ENCODE measurements around the gene PSMB7. TPM values are rescaled to one million over a fixed set of nuclear protein-coding genes. Genes with fewer than 3 reads are reported as not detected.

The PSMB7 gene
- total RNA-seq, result 100 to 1,000 TPM; 191 to 199 TPM

DNA sequence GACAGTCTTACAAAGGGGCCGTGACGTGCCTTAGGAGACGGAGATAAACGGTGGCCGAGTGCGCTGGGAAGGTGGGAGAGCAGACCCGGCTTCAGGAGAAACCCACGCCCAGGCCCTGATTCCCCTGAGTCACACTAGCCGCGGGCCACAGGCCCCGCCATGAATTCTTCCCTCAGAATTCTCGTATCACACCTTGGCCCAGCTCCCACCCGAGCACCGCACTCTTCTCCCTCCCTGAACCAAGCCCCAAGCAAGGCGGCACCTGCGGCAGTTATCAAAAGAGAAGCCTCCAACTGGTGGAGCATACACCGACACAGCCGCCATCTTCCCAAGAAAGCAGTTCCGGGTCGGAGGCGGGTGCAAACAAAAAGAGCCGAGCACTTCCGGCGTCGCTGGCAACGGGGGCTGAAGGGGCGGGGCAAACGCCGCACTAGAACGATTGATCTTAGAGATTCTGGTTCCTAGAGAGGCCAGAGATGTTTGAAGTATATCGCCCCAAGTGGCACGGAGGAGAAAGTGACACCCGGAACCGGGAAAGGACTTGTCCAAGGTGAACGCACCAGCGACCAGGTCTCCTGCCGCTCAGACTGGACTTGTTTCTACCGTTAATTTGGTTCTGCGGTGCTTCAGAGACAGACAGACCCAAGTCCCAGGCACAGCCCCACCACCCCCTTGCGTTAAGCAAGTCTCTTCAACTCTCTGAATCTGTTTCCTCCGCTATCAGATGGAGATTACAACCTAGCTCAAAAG, at the start of gene PSMB7:
Gene PSMB7 (minus strand): TSS at position 341 of the 750 bp plus-strand sequence. CDS start 17 bp downstream, at position 324.
- DNase-seq, result peak; percentile 94
- Mint-ChIP-seq H3K9me3 (no peaks in the 10 kb centered on the region), H3K27me3 (no peaks in the 10 kb centered on the region), H3K36me3 (peaks cover 42% of the 10 kb centered on the region), H3K27ac (peak within 1 kb of the TSS; percentile 98), H3K4me3 (peak within 1 kb of the TSS; percentile 98), H3K4me1 (peaks cover 34% of the 10 kb centered on the region)

DNA sequence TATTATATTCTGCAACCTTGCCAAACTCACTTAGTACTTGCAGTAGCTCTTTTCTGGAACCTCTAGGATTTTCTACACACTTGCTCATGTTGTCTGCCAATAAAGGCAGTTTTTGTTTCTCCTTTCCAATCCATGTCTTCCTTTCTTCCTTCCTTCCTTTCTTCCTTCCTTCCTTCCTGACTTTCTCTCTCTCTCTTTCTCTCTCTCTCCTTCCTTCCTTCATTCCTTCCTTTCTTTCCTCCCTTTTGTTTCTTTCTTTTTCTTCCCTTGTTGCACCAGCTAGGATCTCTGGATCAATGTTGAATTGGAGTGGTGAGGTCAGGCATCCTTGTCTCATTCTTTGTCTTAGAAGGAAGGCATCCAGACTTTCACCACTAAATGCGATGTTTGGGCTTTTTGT, 47.5 kb upstream of the PSMB7 start:
- Mint-ChIP-seq H3K27ac (no peak overlapping the region), H3K27me3 (no peaks in the 10 kb centered on the region), H3K4me3 (no peak overlapping the region), H3K4me1 (no peaks in the 10 kb centered on the region), H3K9me3 (peaks cover 2% of the 10 kb centered on the region), H3K36me3 (no peaks in the 10 kb centered on the region)
- no peak for DNase-seq

DNA sequence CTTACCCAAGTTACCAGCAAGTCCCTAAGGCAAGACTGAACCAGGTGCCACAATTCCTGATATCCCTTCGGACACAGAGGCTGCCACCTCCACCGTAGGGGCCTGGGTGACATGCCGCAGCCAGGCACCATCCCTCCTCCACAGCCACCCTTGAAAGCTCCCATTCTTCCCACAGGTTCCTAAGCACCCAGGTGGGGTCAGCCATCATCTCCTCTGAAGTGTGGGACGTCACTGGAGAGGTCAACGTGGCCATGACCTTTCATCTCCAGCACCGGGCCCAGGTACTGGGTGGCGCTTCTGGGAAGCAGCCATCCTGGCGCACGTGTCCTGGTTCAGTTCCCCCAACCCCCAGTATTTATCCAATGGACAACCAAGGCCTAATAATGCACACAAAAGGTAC, 43.2 kb upstream of the PSMB7 start:
- no peaks in the 10 kb centered on the region for H3K36me3 Mint-ChIP-seq
- H3K4me3 Mint-ChIP-seq, result no peak overlapping the region
- no peak for DNase-seq
- H3K4me1 Mint-ChIP-seq, result no peaks in the 10 kb centered on the region
- H3K9me3 Mint-ChIP-seq, result peaks cover 2% of the 10 kb centered on the region
- H3K27ac Mint-ChIP-seq, result no peak overlapping the region
- peaks cover 4% of the 10 kb centered on the region for H3K27me3 Mint-ChIP-seq

DNA sequence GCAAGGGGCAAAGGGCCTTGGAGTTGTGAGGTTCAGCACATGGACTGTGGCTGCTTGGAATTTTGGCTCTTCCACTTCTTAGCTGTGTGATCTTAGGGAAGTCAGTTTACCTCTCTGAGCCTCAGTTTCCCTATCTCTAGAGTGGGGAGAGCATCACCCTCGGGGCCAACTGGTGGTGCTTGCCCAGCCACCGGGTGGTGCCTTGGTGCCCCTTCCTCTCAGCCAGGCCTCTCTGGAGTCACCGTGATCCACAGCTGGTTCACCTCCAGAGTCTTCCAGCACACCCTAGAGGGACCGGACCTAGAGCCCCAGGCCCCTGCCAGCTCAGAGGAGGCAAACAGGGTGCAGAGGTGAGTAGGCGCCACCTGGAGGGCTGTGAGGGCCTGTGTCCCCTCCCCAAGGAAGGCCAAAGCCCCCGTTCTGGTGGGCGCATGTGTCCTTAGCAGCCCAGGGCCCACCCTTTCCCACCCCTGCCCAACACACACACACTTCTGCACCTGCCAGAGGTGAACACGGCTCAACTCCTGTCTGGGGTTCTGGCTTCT, 42.7 kb upstream of the PSMB7 start:
- Mint-ChIP-seq H3K4me1 (no peaks in the 10 kb centered on the region), H3K27me3 (peaks cover 4% of the 10 kb centered on the region), H3K36me3 (no peaks in the 10 kb centered on the region)

DNA sequence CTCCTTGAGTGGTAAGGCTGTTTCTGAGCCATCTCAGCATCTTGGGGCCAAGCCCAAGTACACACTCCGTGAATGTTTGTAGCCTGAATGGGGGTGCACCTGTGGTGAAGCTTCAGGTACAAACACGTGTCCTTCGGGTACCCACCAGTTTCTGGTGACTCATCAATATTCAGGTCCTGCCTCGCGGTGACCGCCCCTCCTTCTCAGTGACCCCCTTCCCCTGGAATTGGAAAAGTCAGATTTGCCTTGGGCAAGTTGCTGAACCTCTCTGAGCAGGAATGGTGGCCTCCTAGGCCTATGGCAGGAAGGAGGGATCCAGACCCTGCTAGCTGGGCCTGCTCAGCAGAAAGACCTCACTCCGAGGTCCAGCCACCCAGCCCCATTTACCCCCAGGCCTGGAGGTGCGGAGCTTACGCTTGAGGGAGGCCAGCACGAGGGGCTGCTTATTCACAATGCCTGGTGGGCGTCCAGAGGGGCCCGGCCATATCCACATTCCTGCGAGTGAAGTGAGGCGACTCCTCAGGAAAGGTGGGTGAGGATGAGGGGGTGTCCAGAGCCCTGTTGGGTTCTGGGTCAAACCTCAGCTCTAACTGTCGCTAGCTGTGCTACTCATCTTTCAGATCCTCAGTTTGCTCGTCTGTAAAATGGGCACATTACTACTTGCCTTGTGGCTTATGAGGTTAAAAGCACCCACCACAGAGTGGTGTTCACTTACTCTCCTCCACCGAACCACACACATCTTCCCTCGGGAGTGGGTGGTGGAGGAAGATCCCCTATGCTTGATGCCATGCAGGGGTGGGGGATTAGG, 42.0 kb upstream of the PSMB7 start:
- DNase-seq, result no peak
- no peak overlapping the region for H3K27ac Mint-ChIP-seq
- H3K9me3 Mint-ChIP-seq, result peaks cover 2% of the 10 kb centered on the region

More for the DNA sequence above, 42.7 kb upstream of the PSMB7 start:
- no peak for DNase-seq
- Mint-ChIP-seq H3K4me3 (no peak overlapping the region), H3K9me3 (peaks cover 2% of the 10 kb centered on the region), H3K27ac (no peak overlapping the region)

DNA sequence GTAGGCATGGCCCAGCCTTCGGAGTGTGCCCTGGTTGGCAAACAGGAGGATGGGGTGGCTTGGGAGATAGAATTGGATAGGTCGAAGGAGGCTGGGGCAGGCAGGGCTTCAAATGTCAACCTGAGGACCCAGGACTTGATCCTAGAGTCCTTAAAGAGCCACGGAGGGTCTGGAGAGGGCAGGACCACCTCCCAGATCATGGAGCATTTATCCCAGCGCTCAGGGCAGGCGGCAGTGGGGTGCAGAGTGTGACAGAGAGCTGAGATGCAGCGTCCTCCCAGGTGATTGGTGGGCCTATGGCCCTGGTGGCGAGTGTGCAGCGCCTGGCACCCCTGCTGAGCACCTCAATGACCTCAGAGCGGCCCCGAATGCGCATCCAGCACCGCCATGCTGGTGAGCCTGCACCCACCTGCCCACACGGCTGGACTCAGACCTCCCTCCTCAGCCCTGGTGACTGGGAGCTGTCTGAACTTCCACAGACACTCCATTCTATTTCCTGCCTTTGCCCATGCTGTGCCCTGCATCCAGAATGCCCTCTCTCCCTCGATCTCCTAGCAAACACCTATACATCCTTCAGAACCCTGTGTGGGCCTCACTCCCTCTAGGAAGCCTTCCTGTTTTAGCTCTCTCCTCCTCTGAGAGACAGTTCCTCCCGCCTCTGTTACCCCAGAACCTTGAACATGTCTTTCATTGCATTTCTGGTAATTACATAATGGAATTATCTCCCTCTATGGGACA, 41.3 kb upstream of the PSMB7 start:
- H3K4me1 Mint-ChIP-seq, result no peaks in the 10 kb centered on the region
- H3K4me3 Mint-ChIP-seq, result no peak overlapping the region
- no peak overlapping the region for H3K27ac Mint-ChIP-seq
- H3K36me3 Mint-ChIP-seq, result no peaks in the 10 kb centered on the region
- peaks cover 17% of the 10 kb centered on the region for H3K27me3 Mint-ChIP-seq
- no peak for DNase-seq
- peaks cover 2% of the 10 kb centered on the region for H3K9me3 Mint-ChIP-seq

More for the DNA sequence above, 42.0 kb upstream of the PSMB7 start:
- no peak overlapping the region for H3K4me3 Mint-ChIP-seq
- H3K27me3 Mint-ChIP-seq, result peaks cover 10% of the 10 kb centered on the region
- no peaks in the 10 kb centered on the region for H3K4me1 Mint-ChIP-seq
- H3K36me3 Mint-ChIP-seq, result no peaks in the 10 kb centered on the region

DNA sequence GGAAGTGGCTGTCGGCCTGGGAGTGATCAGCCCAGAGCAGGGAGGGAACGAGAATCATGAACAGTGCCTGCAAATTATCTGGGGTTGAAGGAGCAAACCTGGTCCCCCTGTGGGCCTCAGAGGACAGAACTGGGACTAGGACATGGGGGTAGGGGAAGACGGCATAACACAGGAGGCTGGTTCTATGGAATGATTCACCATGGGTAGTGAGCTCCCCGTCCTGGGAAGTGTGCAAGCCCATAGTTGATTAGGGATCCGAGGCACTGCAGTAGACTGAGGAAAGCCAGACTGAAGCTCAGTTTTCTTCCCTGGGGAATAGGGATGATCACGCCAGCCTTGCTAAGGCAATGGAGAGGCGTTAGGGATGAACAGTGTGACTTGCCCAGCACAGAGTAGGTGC, 40.6 kb upstream of the PSMB7 start:
- H3K36me3 Mint-ChIP-seq, result no peaks in the 10 kb centered on the region
- peaks cover 24% of the 10 kb centered on the region for H3K27me3 Mint-ChIP-seq
- peaks cover 2% of the 10 kb centered on the region for H3K9me3 Mint-ChIP-seq
- DNase-seq, result no peak
- H3K4me1 Mint-ChIP-seq, result peaks cover under 1% of the 10 kb centered on the region
- H3K4me3 Mint-ChIP-seq, result no peak overlapping the region
- no peak overlapping the region for H3K27ac Mint-ChIP-seq

DNA sequence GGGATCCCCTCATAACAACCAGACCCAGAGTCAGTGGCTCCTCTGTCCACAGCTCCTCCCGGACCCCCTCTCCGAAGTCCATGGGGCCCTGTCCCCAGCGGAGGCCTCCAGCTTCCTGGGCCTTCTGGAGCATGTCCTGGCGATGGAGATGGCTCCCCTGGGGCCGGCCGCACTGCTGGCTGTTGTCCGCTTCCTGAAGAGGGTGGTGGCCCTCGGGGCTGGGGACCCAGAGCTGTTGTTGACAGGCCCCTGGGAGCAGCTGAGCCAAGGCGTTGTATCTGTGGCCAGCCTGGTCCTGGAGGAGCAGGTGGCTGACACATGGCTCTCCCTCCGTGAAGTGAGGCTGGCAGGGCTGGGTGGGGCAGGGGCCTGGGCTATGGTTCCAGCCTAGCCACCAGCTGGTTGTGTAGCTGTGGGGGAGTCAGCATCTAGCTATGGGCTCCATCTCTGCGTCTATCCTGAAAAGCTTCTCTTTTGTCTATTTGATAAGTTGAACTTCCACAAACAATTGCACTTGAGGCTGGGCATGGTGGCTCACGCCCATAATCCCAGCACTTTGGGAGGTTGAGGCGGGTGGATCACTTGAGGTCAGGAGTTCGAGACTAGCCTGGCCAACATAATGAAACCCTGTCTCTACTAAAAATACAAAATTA, 39.7 kb upstream of the PSMB7 start:
- DNase-seq, result no peak
- Mint-ChIP-seq H3K27ac (no peak overlapping the region), H3K4me1 (peaks cover 6% of the 10 kb centered on the region), H3K9me3 (no peaks in the 10 kb centered on the region), H3K36me3 (no peaks in the 10 kb centered on the region), H3K27me3 (peaks cover 32% of the 10 kb centered on the region), H3K4me3 (no peak overlapping the region)

DNA sequence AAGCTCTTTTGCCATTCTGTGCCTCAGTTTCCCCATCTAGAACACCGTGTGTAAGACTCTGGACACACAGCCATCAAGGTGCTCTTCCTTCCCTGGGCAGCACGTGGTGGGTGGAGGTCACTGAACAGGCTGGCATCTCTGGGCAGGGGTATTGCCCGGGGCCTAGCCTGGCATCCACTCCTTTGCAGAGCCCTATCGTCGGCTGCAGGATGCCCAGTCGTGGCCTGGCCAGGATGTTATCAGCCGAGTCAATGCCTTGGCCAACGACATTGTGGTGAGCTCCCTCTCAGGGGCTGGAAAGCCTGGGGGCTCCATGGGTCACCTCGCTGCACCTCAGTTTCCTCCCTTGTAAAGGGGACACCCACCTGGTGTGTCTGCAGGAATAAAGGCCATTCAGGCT, 39.1 kb upstream of the PSMB7 start:
- DNase-seq, result no peak
- no peaks in the 10 kb centered on the region for H3K36me3 Mint-ChIP-seq
- no peaks in the 10 kb centered on the region for H3K9me3 Mint-ChIP-seq
- no peak overlapping the region for H3K27ac Mint-ChIP-seq
- peaks cover 6% of the 10 kb centered on the region for H3K4me1 Mint-ChIP-seq
- H3K4me3 Mint-ChIP-seq, result no peak overlapping the region
- H3K27me3 Mint-ChIP-seq, result peaks cover 38% of the 10 kb centered on the region

DNA sequence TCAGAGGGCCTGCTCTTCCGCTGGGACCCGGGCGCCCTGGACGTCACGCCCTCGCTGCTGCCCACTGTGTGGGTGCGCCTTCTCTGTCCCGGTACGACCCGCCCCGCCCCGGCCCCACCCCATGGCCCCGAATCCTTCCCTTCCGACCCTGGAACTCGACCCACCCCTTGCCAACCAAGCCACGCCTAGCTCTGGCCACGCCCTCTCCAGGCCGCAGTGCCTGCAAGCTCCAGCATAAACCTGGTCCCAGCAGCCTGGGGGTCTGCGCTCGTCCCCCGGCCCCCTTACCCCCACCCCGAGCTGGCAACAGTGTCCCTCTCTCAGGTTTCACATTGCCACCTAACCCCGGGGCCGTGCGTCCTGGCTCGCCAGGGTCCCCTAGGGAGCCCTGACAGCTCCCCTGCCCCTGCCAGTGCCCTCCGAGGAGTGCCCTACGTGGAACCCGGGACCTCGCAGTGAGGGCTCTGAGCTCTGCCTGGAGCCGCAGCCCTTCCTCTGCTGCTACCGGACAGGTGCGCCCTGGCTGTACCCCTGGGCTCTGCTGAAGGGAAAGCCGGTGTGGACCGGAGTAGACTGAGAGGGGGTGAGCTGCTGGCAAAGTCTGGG, 38.4 kb upstream of the PSMB7 start:
- Mint-ChIP-seq H3K27ac (no peak overlapping the region), H3K4me1 (peaks cover 6% of the 10 kb centered on the region), H3K27me3 (peaks cover 41% of the 10 kb centered on the region), H3K9me3 (no peaks in the 10 kb centered on the region), H3K36me3 (no peaks in the 10 kb centered on the region), H3K4me3 (no peak overlapping the region)
- DNase-seq, result peak; percentile 13

DNA sequence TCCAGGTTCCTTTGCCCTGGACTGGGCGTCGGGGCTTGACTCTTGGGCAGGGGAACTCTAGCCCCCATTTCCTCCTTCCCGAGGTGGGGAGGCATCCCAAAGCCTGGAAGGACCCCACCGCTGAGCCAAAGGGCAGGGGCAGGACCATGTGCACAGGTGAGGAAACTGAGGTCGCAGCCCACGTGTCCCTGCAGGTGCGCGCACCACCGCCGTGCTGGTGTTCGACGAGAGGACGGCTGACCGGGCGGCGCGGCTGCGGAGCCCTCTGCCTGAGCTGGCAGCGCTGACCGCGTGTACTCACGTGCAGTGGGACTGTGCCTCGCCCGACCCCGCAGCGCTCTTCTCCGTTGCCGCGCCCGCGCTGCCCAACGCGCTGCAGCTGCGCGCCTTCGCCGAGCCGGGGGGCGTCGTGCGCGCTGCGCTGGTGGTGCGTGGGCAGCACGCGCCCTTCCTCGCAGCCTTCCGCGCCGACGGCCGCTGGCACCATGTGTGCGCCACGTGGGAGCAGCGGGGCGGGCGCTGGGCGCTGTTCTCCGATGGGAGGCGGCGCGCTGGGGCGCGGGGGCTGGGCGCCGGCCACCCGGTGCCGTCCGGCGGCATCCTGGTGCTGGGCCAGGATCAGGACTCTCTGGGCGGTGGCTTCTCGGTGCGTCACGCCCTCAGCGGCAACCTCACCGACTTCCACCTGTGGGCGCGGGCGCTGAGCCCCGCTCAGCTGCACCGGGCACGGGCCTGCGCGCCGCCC, 37.8 kb upstream of the PSMB7 start:
- Mint-ChIP-seq H3K9me3 (no peaks in the 10 kb centered on the region), H3K4me1 (peaks cover 6% of the 10 kb centered on the region), H3K27me3 (peaks cover 44% of the 10 kb centered on the region), H3K4me3 (no peak overlapping the region), H3K27ac (no peak overlapping the region), H3K36me3 (no peaks in the 10 kb centered on the region)
- DNase-seq, result no peak

DNA sequence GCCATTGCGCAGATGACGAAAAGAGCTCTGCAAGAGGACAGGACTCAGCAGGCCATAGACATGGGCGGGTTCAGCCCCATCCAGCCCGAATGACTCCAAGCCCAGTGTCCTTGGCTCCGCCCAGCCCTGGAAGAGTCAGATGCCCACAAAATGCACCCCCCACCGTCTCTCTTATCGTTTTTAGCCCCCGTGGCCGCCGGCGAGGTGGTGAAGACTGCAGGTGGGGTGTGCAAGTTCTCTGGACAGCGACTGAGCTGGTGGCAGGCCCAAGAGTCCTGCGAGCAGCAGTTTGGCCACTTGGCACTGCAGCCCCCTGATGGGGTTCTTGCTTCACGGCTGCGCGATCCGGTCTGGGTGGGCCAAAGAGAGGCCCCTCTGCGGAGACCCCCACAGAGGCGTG, 37.1 kb upstream of the PSMB7 start:
- Mint-ChIP-seq H3K9me3 (no peaks in the 10 kb centered on the region), H3K27me3 (peaks cover 44% of the 10 kb centered on the region), H3K27ac (no peak overlapping the region), H3K4me3 (no peak overlapping the region), H3K4me1 (peaks cover 6% of the 10 kb centered on the region), H3K36me3 (no peaks in the 10 kb centered on the region)
- DNase-seq, result no peak

DNA sequence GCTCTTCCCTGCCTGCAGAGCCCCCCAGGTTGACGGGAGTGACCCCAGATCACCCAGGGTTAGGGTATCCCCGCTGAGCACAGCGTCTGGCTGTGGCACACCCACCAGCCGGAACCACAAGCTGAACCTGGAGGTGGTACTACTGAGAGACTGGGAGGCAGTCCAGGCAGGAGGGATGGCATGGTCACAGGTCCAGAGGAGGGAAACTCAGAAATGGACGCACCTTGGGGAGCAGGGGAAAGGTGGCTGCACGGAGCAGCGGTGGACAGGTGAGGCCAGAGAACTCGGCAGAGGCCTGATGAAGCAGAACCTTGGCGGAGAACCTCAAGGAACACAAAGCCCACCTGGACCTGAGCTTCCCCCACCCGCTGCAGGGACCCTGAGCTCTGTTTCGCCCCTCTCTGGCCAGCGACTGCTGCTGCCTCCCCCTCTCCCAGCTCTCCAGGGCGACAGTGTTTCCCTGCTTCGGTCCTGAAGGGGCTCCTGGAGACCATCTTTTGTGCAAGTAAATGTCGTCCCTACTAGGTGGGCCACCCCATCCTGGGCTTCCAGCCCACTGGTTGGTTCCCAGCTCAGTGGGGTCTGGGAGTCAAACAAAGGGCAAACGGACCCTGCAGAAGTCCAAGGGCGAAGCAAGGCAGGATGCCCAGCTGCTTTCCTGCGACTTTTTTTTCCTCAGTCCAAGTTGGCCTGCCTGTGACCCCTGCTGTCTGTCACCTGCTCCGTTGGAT, 35.9 kb upstream of the PSMB7 start:
- H3K9me3 Mint-ChIP-seq, result no peaks in the 10 kb centered on the region
- no peak overlapping the region for H3K27ac Mint-ChIP-seq
- peaks cover 6% of the 10 kb centered on the region for H3K4me1 Mint-ChIP-seq
- H3K27me3 Mint-ChIP-seq, result peaks cover 48% of the 10 kb centered on the region
- no peak overlapping the region for H3K4me3 Mint-ChIP-seq
- no peaks in the 10 kb centered on the region for H3K36me3 Mint-ChIP-seq
- no peak for DNase-seq
